HS-27A (cell line): ENCODE data around the gene FAM171A1.
"Not testable (repeated sequence)": the region's sequence is repeated elsewhere in the genome, so short reads cannot be mapped to it uniquely, and the experiment has no call there.

ENCODE experiments used
- DNase-seq: peaks from one replicate; pipeline ENCODE4 v3.0.0-alpha.2; 2012; ENCODE audit warnings: low read depth, missing footprints

Gene FAM171A1

GRCh38 chr10:15344256-15344875 is 26.7 kb downstream of the FAM171A1 start:
- no peak for DNase-seq

- DNase-seq, result no peak
Measured at GRCh38 chr10:15342970-15343369, 28.1 kb downstream of the FAM171A1 start.

DNA sequence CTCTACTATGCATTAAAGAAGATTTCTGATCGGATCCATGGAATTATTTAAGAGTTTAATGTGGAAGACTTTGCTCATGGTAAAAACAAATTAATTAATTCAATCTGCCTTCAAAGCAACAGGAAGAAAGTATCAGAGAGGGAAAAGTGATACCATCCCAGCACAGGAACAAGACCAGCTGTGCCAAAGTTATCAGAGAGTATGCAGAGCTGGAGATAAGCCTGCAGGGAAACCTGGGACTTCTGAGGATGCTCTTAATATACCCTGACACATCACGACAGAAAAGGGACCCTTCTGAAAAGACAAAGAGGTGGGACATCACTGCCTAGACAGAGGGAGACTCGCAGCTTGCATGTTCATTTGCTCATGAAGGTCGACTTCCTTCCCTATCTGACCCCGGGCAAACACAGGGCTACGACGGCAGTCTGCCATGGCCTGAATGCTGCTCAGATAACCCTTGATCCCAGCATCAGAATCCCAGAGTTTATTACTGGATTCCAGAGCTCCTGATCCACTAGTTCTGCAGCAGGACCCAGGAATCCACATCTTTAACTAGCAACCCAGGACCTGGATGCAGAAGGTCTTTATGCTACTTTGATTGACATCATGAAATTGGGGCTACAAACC is 29.5 kb downstream of the FAM171A1 start:
- no peak for DNase-seq

GRCh38 chr10:15339892-15340291 is 31.2 kb downstream of the FAM171A1 start:
- no peak for DNase-seq

DNA sequence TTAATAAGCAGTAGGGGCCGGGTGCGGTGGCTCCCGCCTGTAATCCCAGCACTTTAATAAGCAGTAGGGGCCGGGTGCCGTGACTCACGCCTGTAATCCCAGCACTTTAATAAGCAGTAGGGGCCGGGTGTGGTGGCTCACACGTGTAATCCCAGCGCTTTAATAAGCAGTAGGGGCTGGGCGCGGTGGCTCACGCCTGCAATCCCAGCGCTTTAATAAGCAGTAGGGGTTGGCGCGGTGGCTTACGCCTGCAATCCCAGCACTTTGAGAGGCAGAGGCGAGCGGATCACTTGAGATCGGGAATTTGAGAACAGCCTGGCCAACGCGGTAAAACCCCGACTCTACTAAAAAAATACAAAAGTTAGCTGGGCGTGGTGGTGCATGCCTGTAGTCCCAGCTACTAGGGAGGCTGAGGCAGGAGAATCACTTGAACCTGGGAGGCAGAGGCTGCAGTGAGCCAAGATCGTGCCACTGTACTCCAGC is 33.6 kb downstream of the FAM171A1 start:
- DNase-seq, result not testable (repeated sequence)

DNA sequence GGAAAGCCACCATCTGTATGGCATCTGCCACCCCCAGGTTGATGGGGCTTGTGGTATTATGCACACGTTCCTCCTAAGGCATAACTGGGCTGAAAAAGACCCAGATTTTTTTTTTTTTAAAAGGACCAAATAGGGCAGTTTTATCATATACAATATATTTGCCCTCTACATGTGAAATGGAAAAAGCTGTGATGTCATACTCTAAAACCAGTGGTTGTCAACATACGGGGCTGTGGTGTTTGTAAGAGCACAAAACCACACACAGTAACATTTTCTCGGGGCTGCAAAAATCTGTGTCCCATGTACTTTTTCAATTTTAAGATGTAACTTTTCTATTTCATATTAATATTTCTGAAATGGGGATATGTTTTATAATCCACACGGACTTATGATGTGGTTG is 34.9 kb downstream of the FAM171A1 start:
- no peak for DNase-seq

GRCh38 chr10:15335508-15335907 is 35.6 kb downstream of the FAM171A1 start:
- DNase-seq, result no peak

DNA sequence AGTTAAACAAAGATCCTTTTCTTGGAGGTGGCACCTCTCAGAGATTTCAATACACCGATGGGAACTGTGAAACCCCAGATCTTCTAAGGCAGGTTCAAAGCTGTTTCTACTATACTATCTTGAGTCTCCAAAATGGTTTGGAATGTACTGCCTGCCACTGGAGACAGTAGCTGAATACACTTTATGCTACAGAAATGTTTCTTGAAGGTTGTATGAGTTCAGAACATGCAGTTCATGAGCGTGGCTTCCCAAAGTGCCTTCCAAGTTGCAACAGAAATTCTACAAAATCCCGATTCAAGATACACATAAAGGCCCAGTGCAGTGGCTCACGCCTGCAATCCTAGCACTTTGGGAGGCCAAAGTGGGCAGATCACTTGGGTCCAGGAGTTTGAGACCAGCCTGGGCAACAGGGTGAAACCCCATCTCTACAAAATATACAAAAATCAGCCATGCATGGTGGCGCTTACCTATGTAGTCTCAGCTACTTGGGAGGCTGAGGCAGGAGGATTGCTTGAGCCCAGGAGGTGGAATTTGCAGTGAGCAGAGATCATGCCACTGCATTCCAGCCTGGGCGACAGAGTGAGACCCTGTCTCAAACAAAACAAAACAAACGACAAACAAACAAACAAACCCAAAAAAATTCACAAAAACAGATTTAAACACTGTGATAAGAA is 36.3 kb downstream of the FAM171A1 start:
- no peak for DNase-seq

DNA sequence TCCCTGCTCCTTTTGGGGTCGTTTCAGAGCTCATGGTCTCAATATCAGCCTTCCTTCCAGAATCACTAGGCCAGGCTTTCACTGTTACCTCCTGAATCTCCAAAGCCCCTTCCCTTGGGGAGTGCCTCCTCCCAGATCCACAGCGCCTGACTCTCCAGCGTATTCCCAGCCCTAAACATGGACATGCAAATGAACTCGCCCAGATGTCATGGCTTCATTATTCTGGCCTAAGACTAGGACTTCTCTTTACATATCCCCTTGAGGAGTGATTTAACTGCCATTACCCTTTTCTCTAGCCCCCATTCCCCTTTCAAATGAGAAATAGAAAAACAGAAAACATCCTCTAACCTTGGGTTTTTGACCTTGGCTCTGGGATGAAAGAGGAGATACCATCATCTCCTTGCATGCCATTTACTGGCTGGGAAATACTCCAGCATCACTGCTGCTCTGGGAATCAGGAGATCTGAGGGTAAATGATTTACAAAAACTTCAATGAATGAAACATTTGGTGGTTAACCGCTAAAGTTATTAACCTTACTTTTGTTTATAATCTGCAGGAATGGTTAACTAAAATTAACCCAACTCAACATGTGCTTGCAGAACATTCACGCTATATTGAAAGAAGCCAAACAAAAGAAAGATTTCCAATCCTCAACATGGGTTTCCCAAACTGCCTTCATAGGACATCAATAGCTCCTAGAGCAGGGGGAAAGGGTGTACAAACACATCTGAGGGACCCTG is 37.0 kb downstream of the FAM171A1 start:
- no peak for DNase-seq

DNA sequence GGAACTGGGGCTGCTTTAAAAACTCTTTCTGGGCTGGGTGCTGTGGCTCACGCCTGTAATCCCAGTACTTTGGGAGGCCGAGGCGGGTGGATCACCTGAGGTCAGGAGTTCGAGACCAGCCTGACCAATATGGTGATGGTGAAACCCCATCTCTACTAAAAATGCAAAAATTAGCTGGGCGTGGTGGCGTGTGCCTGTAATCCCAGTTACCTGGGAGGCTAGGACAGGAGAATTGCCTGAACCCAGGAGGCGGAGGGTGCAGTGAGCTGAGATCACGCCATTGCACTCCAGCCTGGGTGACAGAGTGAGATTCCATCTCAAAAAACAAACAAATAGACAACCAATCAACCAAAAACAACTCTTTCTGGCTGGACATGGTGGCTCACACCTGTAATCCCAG is 37.9 kb downstream of the FAM171A1 start:
- DNase-seq, result not testable (repeated sequence)

DNA sequence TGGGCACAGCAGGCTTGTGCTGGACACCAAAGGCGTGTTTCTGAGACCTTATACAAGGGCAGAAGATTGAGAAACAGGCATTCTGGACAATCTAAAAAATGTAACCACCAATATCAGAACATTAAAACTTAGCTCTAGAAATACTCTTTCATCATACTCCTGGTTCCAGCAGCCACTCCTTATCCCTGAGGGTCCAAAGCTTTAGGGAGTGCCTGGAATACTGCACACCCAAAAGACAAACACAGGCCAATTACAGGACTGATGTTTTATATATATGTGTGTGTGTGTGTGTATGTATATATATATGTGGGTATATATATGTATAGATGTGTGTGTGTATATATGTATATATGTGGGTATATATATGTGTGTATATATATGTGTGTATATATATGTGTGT is 39.6 kb downstream of the FAM171A1 start:
- DNase-seq, result no peak

GRCh38 chr10:15329437-15329836 is 41.7 kb downstream of the FAM171A1 start:
- DNase-seq, result no peak

DNA sequence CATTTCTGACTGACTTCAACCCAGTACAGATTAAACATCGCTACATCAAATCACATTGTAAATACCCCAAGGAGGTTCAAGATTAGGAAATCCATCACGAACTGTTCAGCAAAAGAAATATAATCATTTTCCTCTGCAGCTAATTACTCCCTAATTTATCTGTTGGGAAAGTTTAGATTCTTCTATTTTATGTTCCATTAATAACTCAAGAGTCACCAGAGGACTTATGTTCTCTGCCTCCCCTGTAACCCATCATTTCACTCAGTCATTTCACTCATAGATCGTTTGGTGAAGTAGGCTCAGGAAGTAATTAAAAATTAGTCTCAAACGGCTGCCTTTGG is 45.2 kb downstream of the FAM171A1 start:
- DNase-seq, result no peak

DNA sequence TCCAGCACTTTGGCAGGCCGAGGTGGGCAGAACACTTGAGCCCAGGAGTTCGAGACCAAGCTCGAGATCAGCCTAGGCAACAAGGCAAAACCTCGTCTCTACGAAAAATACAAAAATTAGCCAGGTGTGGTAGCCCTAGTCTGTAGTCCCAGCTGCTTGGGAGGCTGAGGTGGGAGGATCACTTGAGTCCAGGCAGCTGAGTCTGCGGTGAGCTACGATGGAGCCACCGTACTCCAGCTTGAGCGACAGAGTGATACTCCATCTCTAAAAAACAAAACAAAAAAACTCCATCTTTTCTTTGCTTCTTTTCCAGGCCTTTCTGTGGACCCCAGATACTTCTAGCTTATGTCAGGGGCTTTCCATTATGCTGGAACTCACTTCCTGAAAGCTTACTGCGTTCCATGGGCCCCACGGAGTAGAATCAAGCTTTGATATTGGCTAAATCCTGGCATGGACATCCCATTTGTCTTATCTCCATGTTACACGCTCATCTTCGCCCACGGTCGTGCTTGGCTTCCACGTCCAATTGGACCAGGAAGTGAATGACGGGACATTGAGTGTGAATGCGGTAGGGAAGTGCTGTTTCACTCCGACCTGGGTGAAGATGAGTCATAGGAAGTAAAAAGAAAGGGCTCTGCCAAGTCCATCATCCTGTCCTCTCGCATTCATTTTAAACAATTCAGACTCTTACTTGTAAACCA is 45.7 kb downstream of the FAM171A1 start:
- no peak for DNase-seq

DNA sequence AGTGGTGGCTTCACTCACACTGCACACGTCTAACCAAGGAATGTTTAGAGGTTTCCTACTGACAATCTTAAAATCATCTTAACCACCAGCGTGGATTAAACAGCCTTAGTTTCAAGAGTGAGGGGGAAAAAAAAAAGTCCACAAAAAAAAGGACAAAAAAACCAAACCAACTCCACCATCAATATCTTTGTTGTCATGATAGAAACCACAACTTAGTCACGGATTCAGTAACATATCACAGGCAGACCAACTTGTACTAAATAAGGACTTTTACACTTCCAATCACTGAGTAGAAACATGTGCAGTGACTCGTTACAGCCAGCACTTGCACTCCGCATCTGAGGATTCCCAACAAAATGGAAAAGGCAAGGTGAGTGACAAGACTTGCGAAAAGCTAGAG is 46.5 kb downstream of the FAM171A1 start:
- DNase-seq, result no peak

DNA sequence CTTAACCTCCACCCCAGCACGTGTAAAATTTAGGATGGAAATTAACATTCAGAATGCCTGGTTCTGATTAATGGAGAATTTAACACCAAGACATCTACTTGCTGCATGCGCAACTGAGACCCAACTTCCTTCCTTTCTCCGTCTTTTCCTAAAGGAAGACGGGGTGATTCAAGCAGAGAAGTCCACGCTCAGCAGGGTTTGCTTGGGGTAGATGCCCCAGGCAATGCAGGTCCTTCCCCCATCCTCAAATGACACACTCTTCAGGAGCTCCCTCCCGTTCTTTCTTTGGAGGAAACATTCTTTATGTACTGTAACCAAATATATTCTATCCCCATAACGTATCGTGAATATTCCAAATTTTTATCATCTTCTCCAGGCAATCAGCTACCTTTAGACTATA is 47.0 kb downstream of the FAM171A1 start:
- DNase-seq, result no peak

- DNase-seq, result no peak
Measured at GRCh38 chr10:15322356-15322755, 48.7 kb downstream of the FAM171A1 start.

DNA sequence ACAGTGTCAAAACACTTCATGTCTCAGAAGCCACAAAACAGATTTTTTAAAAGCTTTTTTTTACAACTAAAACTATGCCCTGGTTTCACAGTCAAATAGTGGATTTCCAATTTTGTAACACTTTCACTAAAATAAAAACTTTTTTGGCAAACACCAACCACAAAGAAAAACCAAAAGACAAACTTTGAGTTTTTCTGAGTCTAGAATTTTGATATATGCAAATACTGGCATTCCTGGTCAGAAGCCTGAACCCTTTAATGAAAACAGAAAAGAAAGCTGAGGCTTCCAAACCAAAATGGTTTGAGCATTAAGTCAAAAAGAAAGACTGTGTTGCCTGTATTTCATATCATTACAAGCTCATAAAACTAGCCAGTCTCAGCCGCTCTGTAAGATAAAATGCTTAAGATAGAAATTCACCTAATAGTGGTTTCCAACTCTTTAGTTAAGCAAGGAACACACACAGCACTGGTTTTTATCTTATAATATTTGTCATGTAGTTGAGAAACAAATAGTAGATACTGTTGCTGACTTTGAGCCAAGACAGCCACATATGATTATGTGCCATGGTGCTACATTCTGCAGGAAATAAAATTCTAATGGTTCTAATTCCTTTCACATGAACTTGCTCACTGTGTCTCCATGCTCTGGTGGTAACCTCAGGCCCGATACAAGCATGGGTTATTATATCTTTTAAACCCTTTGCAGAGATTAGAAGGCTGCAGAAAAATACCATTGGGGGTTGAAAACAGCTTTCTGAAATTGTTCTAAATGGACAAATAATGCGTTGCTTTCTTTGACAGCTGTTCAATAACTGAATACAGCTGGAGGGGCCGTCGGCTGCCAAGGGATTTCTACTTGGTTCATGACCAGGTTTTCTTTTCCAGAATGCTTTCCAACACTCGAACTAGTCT is 49.4 kb downstream of the FAM171A1 start:
- no peak for DNase-seq

- DNase-seq, result no peak
Measured at GRCh38 chr10:15320522-15321203, 50.4 kb downstream of the FAM171A1 start.

DNA sequence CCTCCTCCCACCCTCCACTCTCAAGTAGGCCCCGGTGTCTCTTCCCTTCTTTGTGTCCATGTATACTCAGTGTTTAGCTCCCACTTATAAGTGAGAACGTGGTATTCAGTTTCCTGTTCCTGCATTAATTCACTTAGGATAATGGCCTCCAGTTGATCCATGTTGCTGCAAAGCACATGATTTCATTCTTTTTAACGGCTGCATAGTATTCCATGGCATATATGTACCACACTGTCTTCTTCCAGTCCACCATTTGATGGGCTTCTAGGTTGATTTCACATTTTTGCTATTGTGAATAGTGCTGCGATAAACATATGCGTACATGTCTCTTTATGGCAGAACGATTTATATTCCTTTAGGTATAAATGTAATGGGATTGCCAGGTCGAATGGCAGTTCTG is 51.0 kb downstream of the FAM171A1 start:
- DNase-seq, result no peak
